Measurements from ENCODE around the gene GALNT13. TPM values are rescaled to one million over a fixed set of nuclear protein-coding genes. Genes with fewer than 3 reads are reported as not detected.
"Not testable (repeated sequence)": the region's sequence is repeated elsewhere in the genome, so short reads cannot be mapped to it uniquely, and the experiment has no call there.

The GALNT13 gene
- polyA plus RNA-seq, 1 donor = 1.6 TPM

- no CpG with 5 or more reads among the region's 2 CpGs for WGBS (ENCODE audit: insufficient coverage, low lambda C conversion rate)
- H3K36me3 ChIP-seq (ENCODE audit: control insufficient read depth, insufficient read depth, low read length) = no peaks in the 10 kb centered on the region
- H3K27me3 ChIP-seq (ENCODE audit: control insufficient read depth, insufficient read depth, low read length) = no peaks in the 10 kb centered on the region
- no peak overlapping the region for H3K27ac ChIP-seq (ENCODE audit: low read length)
- peaks cover 2% of the 10 kb centered on the region for H3K4me1 ChIP-seq (ENCODE audit: control insufficient read depth, insufficient read depth, low read length)
- H3K9me3 ChIP-seq (ENCODE audit: control insufficient read depth, low read depth, low read length) = no peaks in the 10 kb centered on the region
- no peak overlapping the region for H3K4me3 ChIP-seq (ENCODE audit: low read length)
- DNase-seq = no peak
Measured at GRCh38 chr2:154457286-154457685, 585.6 kb downstream of the GALNT13 start.

- no peak overlapping the region for H3K4me3 ChIP-seq (ENCODE audit: low read length)
- DNase-seq = no peak
- H3K27ac ChIP-seq (ENCODE audit: low read length) = no peak overlapping the region
- no peaks in the 10 kb centered on the region for H3K27me3 ChIP-seq (ENCODE audit: control insufficient read depth, insufficient read depth, low read length)
- H3K36me3 ChIP-seq (ENCODE audit: control insufficient read depth, insufficient read depth, low read length) = no peaks in the 10 kb centered on the region
- H3K9me3 ChIP-seq (ENCODE audit: control insufficient read depth, low read depth, low read length) = no peaks in the 10 kb centered on the region
- no peaks in the 10 kb centered on the region for H3K4me1 ChIP-seq (ENCODE audit: control insufficient read depth, insufficient read depth, low read length)
Measured at GRCh38 chr2:154459286-154459685, 587.6 kb downstream of the GALNT13 start.

GRCh38 chr2:154462634-154463033, 590.9 kb downstream of the GALNT13 start:
- WGBS (ENCODE audit: insufficient coverage, low lambda C conversion rate) = 88% methylated on average over 2 of the region's 5 CpGs
- no peaks in the 10 kb centered on the region for H3K9me3 ChIP-seq (ENCODE audit: control insufficient read depth, low read depth, low read length)
- no peak for DNase-seq

GRCh38 chr2:154466226-154466625, 594.5 kb downstream of the GALNT13 start:
- 80% methylated on average over 1 of the region's 4 CpGs for WGBS (ENCODE audit: insufficient coverage, low lambda C conversion rate)
- DNase-seq = no peak

More at GRCh38 chr2:154462634-154463033, 590.9 kb downstream of the GALNT13 start:
- no peaks in the 10 kb centered on the region for H3K36me3 ChIP-seq (ENCODE audit: control insufficient read depth, insufficient read depth, low read length)
- H3K4me1 ChIP-seq (ENCODE audit: control insufficient read depth, insufficient read depth, low read length) = no peaks in the 10 kb centered on the region
- H3K4me3 ChIP-seq (ENCODE audit: low read length) = no peak overlapping the region
- H3K27me3 ChIP-seq (ENCODE audit: control insufficient read depth, insufficient read depth, low read length) = no peaks in the 10 kb centered on the region
- H3K27ac ChIP-seq (ENCODE audit: low read length) = no peak overlapping the region

GRCh38 chr2:154470376-154470775, 598.7 kb downstream of the GALNT13 start:
- H3K36me3 ChIP-seq (ENCODE audit: control insufficient read depth, insufficient read depth, low read length) = no peaks in the 10 kb centered on the region
- H3K9me3 ChIP-seq (ENCODE audit: control insufficient read depth, low read depth, low read length) = no peaks in the 10 kb centered on the region
- H3K27me3 ChIP-seq (ENCODE audit: control insufficient read depth, insufficient read depth, low read length) = no peaks in the 10 kb centered on the region
- H3K4me3 ChIP-seq (ENCODE audit: low read length) = no peak overlapping the region
- no peaks in the 10 kb centered on the region for H3K4me1 ChIP-seq (ENCODE audit: control insufficient read depth, insufficient read depth, low read length)
- no CpG with 5 or more reads among the region's 2 CpGs for WGBS (ENCODE audit: insufficient coverage, low lambda C conversion rate)
- H3K27ac ChIP-seq (ENCODE audit: low read length) = no peak overlapping the region
- no peak for DNase-seq

More at GRCh38 chr2:154466226-154466625, 594.5 kb downstream of the GALNT13 start:
- no peaks in the 10 kb centered on the region for H3K9me3 ChIP-seq (ENCODE audit: control insufficient read depth, low read depth, low read length)
- no peak overlapping the region for H3K4me3 ChIP-seq (ENCODE audit: low read length)
- no peaks in the 10 kb centered on the region for H3K27me3 ChIP-seq (ENCODE audit: control insufficient read depth, insufficient read depth, low read length)
- H3K4me1 ChIP-seq (ENCODE audit: control insufficient read depth, insufficient read depth, low read length) = no peaks in the 10 kb centered on the region
- no peak overlapping the region for H3K27ac ChIP-seq (ENCODE audit: low read length)
- no peaks in the 10 kb centered on the region for H3K36me3 ChIP-seq (ENCODE audit: control insufficient read depth, insufficient read depth, low read length)

- WGBS (ENCODE audit: insufficient coverage, low lambda C conversion rate) = 100% methylated on average over 2 of the region's 4 CpGs
- DNase-seq; H3K27ac ChIP-seq (ENCODE audit: low read length); H3K36me3 ChIP-seq (ENCODE audit: control insufficient read depth, insufficient read depth, low read length); H3K4me3 ChIP-seq (ENCODE audit: low read length); H3K9me3 ChIP-seq (ENCODE audit: control insufficient read depth, low read depth, low read length); H3K4me1 ChIP-seq (ENCODE audit: control insufficient read depth, insufficient read depth, low read length); H3K27me3 ChIP-seq (ENCODE audit: control insufficient read depth, insufficient read depth, low read length): not testable (repeated sequence)
Measured at GRCh38 chr2:154471492-154471891, 599.8 kb downstream of the GALNT13 start.

GRCh38 chr2:154477319-154477718, 605.6 kb downstream of the GALNT13 start:
- H3K4me3 ChIP-seq (ENCODE audit: low read length) = no peak overlapping the region
- H3K4me1 ChIP-seq (ENCODE audit: control insufficient read depth, insufficient read depth, low read length) = no peaks in the 10 kb centered on the region
- H3K36me3 ChIP-seq (ENCODE audit: control insufficient read depth, insufficient read depth, low read length) = no peaks in the 10 kb centered on the region
- WGBS (ENCODE audit: insufficient coverage, low lambda C conversion rate) = 0% methylated on average over 2 of the region's 5 CpGs
- H3K27ac ChIP-seq (ENCODE audit: low read length) = no peak overlapping the region
- DNase-seq = peak in 1 of 2 donors; percentile 52
- H3K9me3 ChIP-seq (ENCODE audit: control insufficient read depth, low read depth, low read length) = peaks cover 3% of the 10 kb centered on the region
- no peaks in the 10 kb centered on the region for H3K27me3 ChIP-seq (ENCODE audit: control insufficient read depth, insufficient read depth, low read length)

GRCh38 chr2:154480521-154480920, 608.8 kb downstream of the GALNT13 start:
- DNase-seq = no peak
- no peaks in the 10 kb centered on the region for H3K36me3 ChIP-seq (ENCODE audit: control insufficient read depth, insufficient read depth, low read length)
- H3K4me1 ChIP-seq (ENCODE audit: control insufficient read depth, insufficient read depth, low read length) = peaks cover 5% of the 10 kb centered on the region
- no peak overlapping the region for H3K27ac ChIP-seq (ENCODE audit: low read length)
- H3K4me3 ChIP-seq (ENCODE audit: low read length) = no peak overlapping the region
- H3K9me3 ChIP-seq (ENCODE audit: control insufficient read depth, low read depth, low read length) = peaks cover 3% of the 10 kb centered on the region
- H3K27me3 ChIP-seq (ENCODE audit: control insufficient read depth, insufficient read depth, low read length) = no peaks in the 10 kb centered on the region
- WGBS (ENCODE audit: insufficient coverage, low lambda C conversion rate) = no CpG with 5 or more reads among the region's 1 CpG

GRCh38 chr2:154481336-154481735, 609.6 kb downstream of the GALNT13 start:
- Histone ChIP-seq H3K27me3 (ENCODE audit: control insufficient read depth, insufficient read depth, low read length) (no peaks in the 10 kb centered on the region), H3K27ac (ENCODE audit: low read length) (no peak overlapping the region), H3K4me3 (ENCODE audit: low read length) (no peak overlapping the region), H3K4me1 (ENCODE audit: control insufficient read depth, insufficient read depth, low read length) (peaks cover 5% of the 10 kb centered on the region), H3K36me3 (ENCODE audit: control insufficient read depth, insufficient read depth, low read length) (no peaks in the 10 kb centered on the region), H3K9me3 (ENCODE audit: control insufficient read depth, low read depth, low read length) (peaks cover 3% of the 10 kb centered on the region)
- no peak for DNase-seq
- WGBS (ENCODE audit: insufficient coverage, low lambda C conversion rate) = 100% methylated on average over 2 of the region's 2 CpGs

- peak in 1 of 2 donors; percentile 42 for DNase-seq
- WGBS (ENCODE audit: insufficient coverage, low lambda C conversion rate) = 60% methylated on average over 1 of the region's 4 CpGs
- Histone ChIP-seq H3K27me3 (ENCODE audit: control insufficient read depth, insufficient read depth, low read length) (no peaks in the 10 kb centered on the region), H3K4me1 (ENCODE audit: control insufficient read depth, insufficient read depth, low read length) (peaks cover 22% of the 10 kb centered on the region), H3K27ac (ENCODE audit: low read length) (peak overlapping the region; percentile 22), H3K9me3 (ENCODE audit: control insufficient read depth, low read depth, low read length) (no peaks in the 10 kb centered on the region), H3K4me3 (ENCODE audit: low read length) (no peak overlapping the region), H3K36me3 (ENCODE audit: control insufficient read depth, insufficient read depth, low read length) (no peaks in the 10 kb centered on the region)
Measured at GRCh38 chr2:154484338-154485099, 612.8 kb downstream of the GALNT13 start.

GRCh38 chr2:154488801-154489200, 617.1 kb downstream of the GALNT13 start:
- WGBS (ENCODE audit: insufficient coverage, low lambda C conversion rate) = 62% methylated on average over 2 of the region's 4 CpGs
- no peak overlapping the region for H3K4me3 ChIP-seq (ENCODE audit: low read length)
- H3K9me3 ChIP-seq (ENCODE audit: control insufficient read depth, low read depth, low read length) = no peaks in the 10 kb centered on the region
- H3K4me1 ChIP-seq (ENCODE audit: control insufficient read depth, insufficient read depth, low read length) = peaks cover 32% of the 10 kb centered on the region
- H3K27me3 ChIP-seq (ENCODE audit: control insufficient read depth, insufficient read depth, low read length) = no peaks in the 10 kb centered on the region
- peak overlapping the region; percentile 62 for H3K27ac ChIP-seq (ENCODE audit: low read length)
- H3K36me3 ChIP-seq (ENCODE audit: control insufficient read depth, insufficient read depth, low read length) = no peaks in the 10 kb centered on the region
- DNase-seq = no peak
